Activated naive CD4-positive, alpha-beta T cell treated with anti-CD3 and anti-CD28 coated beads, Interleukin-2, amount 10 ng/mL, durations not matched to agents 7 days and 5 days (primary cell): ENCODE data around the gene BICC1.

Experiments used
- CTCF ChIA-PET: fragments of 350-600 bp; sonication (Branson Sonifier 250); formaldehyde crosslinking; loops from one replicate; lab custom pipeline; 2021; ENCODE audit warnings: antibody characterized with exemption; lab: Charles Lee
- DNase-seq: peaks from one replicate; pipeline ENCODE4 v3.0.0-alpha.2; 2020
- H3K27ac Mint-ChIP-seq: one replicate; pipeline ENCODE4 v1.8.0; 2021; ENCODE audit warnings: mild to moderate bottlenecking, moderate library complexity, mixed read lengths
- H3K27me3 Mint-ChIP-seq: one replicate; pipeline ENCODE4 v1.8.0; 2021; ENCODE audit warnings: mild to moderate bottlenecking, mixed read lengths
- H3K36me3 Mint-ChIP-seq: one replicate; pipeline ENCODE4 v1.8.0; 2021; ENCODE audit warnings: mixed read lengths
- H3K4me1 Mint-ChIP-seq: one replicate; pipeline ENCODE4 v1.8.0; 2021; ENCODE audit warnings: mixed read lengths
- H3K4me3 Mint-ChIP-seq: one replicate; pipeline ENCODE4 v1.8.0; 2021; ENCODE audit warnings: mild to moderate bottlenecking, moderate library complexity, mixed read lengths
- H3K9me3 Mint-ChIP-seq: one replicate; pipeline ENCODE4 v1.8.0; 2021; ENCODE audit warnings: mixed read lengths

The BICC1 gene

DNA sequence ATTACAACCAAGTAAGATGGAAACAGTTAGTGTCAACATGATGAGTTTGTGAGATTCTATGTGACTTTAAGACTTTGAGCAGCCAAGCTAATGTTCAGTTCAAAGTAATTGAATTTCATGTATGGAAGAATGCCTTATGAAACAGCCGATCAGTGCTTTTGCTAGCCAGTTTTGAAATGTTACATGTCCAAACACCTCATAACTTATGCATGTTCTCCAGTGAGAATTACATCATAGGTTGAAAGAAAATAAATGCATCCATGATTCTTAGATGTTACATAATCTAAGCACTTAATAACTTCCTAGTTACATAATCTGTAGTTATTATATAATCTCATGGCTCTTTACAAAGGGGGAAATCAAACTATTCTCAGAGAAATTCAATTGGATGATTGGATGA lies 211.3 kb downstream of the BICC1 start:
- Mint-ChIP-seq H3K27me3 (no peaks in the 10 kb centered on the region), H3K9me3 (no peaks in the 10 kb centered on the region), H3K4me3 (no peak overlapping the region), H3K27ac (no peak overlapping the region), H3K4me1 (no peaks in the 10 kb centered on the region), H3K36me3 (no peaks in the 10 kb centered on the region)
- CTCF ChIA-PET: no interaction called here
- no peak for DNase-seq

- CTCF ChIA-PET: no interaction called here
- no peaks in the 10 kb centered on the region for H3K27me3 Mint-ChIP-seq
- DNase-seq: no peak
- H3K4me3 Mint-ChIP-seq: no peak overlapping the region
- no peaks in the 10 kb centered on the region for H3K4me1 Mint-ChIP-seq
- no peaks in the 10 kb centered on the region for H3K36me3 Mint-ChIP-seq
- no peaks in the 10 kb centered on the region for H3K9me3 Mint-ChIP-seq
- no peak overlapping the region for H3K27ac Mint-ChIP-seq
Observed at GRCh38 chr10:58724781-58725180, 212.1 kb downstream of the BICC1 start.

DNA sequence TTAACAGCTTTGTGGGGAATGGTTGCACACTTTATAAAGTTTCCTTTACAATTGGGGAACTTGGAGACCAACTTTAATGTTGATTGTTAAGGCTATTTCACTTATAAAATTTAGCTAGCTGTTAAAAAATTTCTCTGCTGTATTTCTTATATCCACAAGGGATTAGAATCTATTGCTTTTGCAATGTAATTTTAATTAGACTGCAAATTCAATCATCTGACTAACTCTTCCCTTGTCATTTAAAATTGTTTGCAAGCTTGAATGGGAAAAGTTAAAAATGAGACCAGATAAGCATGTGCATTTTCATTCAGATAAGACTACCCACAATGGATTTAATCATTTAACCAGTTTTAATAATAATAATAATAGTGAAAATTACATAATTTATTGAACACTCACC lies 213.2 kb downstream of the BICC1 start:
- no peak overlapping the region for H3K4me3 Mint-ChIP-seq
- no peak overlapping the region for H3K27ac Mint-ChIP-seq
- H3K27me3 Mint-ChIP-seq: no peaks in the 10 kb centered on the region
- CTCF ChIA-PET: no interaction called here
- H3K9me3 Mint-ChIP-seq: no peaks in the 10 kb centered on the region
- no peaks in the 10 kb centered on the region for H3K36me3 Mint-ChIP-seq
- DNase-seq: no peak
- H3K4me1 Mint-ChIP-seq: no peaks in the 10 kb centered on the region

DNA sequence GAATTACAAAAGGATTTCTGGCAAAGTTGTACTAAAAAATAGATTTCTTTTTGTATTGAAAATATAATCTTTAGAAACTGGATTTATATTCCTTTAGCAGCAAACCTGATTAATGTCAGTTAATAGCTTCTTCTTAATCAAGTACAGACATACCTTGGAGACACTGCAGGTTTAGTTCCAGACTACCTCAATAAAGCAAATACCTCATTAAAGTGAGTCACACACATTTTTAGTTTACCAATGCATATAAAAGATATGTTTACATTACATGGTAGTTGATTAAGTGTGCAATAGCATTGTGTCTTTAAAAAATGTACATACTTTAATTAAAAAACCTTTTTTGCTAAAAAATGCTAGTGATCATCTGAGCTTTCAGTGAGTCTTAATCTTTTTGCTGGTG lies 215.0 kb downstream of the BICC1 start:
- no peak for DNase-seq
- CTCF ChIA-PET: no interaction called here
- Mint-ChIP-seq H3K4me3 (no peak overlapping the region), H3K9me3 (no peaks in the 10 kb centered on the region), H3K27ac (no peak overlapping the region), H3K27me3 (no peaks in the 10 kb centered on the region), H3K36me3 (no peaks in the 10 kb centered on the region), H3K4me1 (no peaks in the 10 kb centered on the region)

GRCh38 chr10:58731276-58731675 lies 218.6 kb downstream of the BICC1 start:
- H3K9me3 Mint-ChIP-seq: peaks cover 1% of the 10 kb centered on the region
- H3K27me3 Mint-ChIP-seq: no peaks in the 10 kb centered on the region
- H3K27ac Mint-ChIP-seq: no peak overlapping the region
- CTCF ChIA-PET: no interaction called here
- H3K36me3 Mint-ChIP-seq: no peaks in the 10 kb centered on the region
- no peaks in the 10 kb centered on the region for H3K4me1 Mint-ChIP-seq
- no peak overlapping the region for H3K4me3 Mint-ChIP-seq
- DNase-seq: no peak

DNA sequence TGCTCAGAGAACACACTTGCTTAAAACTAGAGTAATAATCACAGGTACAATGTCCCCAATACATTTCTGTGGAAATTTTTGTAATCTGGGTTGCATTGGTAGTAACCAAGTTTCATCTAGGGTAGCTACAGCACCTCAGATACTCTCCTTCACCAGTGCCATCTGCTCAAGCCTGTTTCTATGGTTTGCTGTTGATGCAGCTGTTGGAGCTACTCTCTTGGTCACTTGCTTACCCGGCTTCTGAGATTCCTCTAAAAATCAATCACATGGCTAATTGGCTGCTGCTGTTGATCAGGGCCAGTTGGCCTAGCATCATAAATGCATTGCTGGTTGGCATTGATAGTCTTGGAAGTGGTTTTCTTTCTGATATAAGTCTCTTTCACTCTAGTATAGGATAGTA lies 220.8 kb downstream of the BICC1 start:
- Mint-ChIP-seq H3K27me3 (no peaks in the 10 kb centered on the region), H3K27ac (no peak overlapping the region), H3K9me3 (peaks cover 1% of the 10 kb centered on the region), H3K36me3 (no peaks in the 10 kb centered on the region), H3K4me3 (no peak overlapping the region), H3K4me1 (no peaks in the 10 kb centered on the region)
- CTCF ChIA-PET: no interaction called here
- DNase-seq: no peak

GRCh38 chr10:58734116-58734515 lies 221.4 kb downstream of the BICC1 start:
- H3K27me3 Mint-ChIP-seq: no peaks in the 10 kb centered on the region
- no peaks in the 10 kb centered on the region for H3K4me1 Mint-ChIP-seq
- H3K36me3 Mint-ChIP-seq: no peaks in the 10 kb centered on the region
- no peak overlapping the region for H3K27ac Mint-ChIP-seq
- CTCF ChIA-PET: no interaction called here
- DNase-seq: no peak
- H3K4me3 Mint-ChIP-seq: no peak overlapping the region
- H3K9me3 Mint-ChIP-seq: peaks cover 1% of the 10 kb centered on the region

- Mint-ChIP-seq H3K4me3 (no peak overlapping the region), H3K4me1 (no peaks in the 10 kb centered on the region), H3K9me3 (peaks cover 1% of the 10 kb centered on the region), H3K27me3 (no peaks in the 10 kb centered on the region), H3K27ac (no peak overlapping the region), H3K36me3 (no peaks in the 10 kb centered on the region)
- no peak for DNase-seq
- CTCF ChIA-PET: no interaction called here
Observed at GRCh38 chr10:58734664-58735063, 222.0 kb downstream of the BICC1 start.

DNA sequence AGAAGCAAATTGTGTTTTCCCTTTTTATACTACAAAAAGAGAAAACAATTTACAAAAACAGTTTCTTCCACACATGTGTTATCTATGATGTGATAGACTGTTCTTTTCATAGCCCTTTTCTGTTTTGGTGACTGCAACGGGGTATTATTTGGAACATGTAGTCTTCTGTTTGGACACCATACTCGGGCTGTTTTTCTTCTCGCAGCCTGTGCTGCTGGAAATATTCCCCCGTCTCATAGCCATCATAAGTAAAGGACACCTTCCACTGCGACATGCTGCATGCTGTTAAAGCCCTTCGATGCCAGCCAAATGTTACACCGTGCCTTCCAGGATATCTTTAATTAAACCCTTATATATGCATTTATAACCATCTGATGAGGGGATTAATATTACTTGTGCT lies 222.4 kb downstream of the BICC1 start:
- H3K36me3 Mint-ChIP-seq: no peaks in the 10 kb centered on the region
- no peaks in the 10 kb centered on the region for H3K4me1 Mint-ChIP-seq
- no peak overlapping the region for H3K27ac Mint-ChIP-seq
- no peak overlapping the region for H3K4me3 Mint-ChIP-seq
- peaks cover 1% of the 10 kb centered on the region for H3K9me3 Mint-ChIP-seq
- CTCF ChIA-PET: no interaction called here
- H3K27me3 Mint-ChIP-seq: no peaks in the 10 kb centered on the region
- DNase-seq: no peak

DNA sequence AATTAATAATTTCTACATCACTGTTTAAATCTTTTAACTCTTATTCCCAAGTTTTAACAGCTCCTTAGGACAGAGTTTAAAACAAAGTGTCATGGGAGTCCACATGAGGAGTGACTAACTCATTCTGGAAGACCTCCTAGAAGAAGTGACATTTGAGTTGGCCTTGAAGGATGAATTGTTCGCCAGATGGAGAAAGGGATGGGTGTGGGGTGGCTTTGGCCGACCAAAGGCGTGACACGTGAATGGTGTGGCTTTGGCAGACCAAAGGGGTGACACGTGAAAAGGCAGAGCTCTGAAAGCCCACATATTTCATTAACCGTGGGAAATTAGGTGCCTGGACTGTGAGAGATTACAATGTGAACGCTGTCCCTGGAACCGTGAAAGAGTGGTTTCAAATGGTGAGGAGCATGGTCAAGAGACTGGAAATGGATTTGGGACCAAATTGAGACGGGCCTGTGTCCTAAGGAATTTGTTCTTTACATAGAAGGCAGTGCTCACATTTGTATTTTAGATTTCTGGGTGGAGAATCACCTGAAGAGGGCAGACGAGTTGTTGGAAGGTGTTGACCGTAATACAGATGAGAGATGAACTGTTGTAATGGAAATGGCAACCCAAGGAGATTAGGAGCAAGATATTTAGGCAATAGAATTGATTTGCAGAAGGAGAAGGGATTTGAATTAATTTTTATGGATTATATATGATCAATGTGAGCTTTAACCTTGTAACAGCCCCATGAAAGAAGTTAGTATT lies 228.1 kb downstream of the BICC1 start:
- Mint-ChIP-seq H3K9me3 (peaks cover 1% of the 10 kb centered on the region), H3K27me3 (no peaks in the 10 kb centered on the region), H3K36me3 (no peaks in the 10 kb centered on the region), H3K4me3 (no peak overlapping the region), H3K27ac (no peak overlapping the region), H3K4me1 (no peaks in the 10 kb centered on the region)
- CTCF ChIA-PET: no interaction called here
- no peak for DNase-seq

DNA sequence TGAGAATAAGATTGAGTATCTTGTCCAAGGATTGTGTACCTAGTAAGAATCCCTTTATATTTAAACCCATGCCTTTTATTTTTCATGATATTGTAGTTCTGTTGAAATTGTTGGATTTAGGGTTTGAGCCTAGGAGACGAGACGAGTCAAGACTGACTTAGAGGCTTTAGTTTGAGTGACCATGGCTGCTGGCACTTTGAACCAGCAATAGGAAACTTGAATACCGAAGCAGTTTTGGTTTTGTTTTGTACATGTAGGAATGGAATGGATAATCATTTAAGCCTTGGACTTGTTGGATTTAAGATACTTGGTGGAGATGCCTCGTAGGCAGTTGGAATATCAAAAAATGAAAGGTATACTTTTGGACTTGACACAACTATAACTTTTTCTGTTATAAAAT lies 229.0 kb downstream of the BICC1 start:
- Mint-ChIP-seq H3K27me3 (no peaks in the 10 kb centered on the region), H3K27ac (no peak overlapping the region), H3K4me3 (no peak overlapping the region), H3K36me3 (no peaks in the 10 kb centered on the region), H3K9me3 (no peaks in the 10 kb centered on the region), H3K4me1 (no peaks in the 10 kb centered on the region)
- DNase-seq: no peak
- CTCF ChIA-PET: no interaction called here

- CTCF ChIA-PET: no interaction called here
- no peak overlapping the region for H3K4me3 Mint-ChIP-seq
- H3K9me3 Mint-ChIP-seq: no peaks in the 10 kb centered on the region
- no peak for DNase-seq
- no peak overlapping the region for H3K27ac Mint-ChIP-seq
- no peaks in the 10 kb centered on the region for H3K4me1 Mint-ChIP-seq
- H3K36me3 Mint-ChIP-seq: no peaks in the 10 kb centered on the region
- no peaks in the 10 kb centered on the region for H3K27me3 Mint-ChIP-seq
Observed at GRCh38 chr10:58742141-58742540, 229.5 kb downstream of the BICC1 start.

GRCh38 chr10:58743466-58744115 lies 230.9 kb downstream of the BICC1 start:
- Mint-ChIP-seq H3K4me3 (no peak overlapping the region), H3K27me3 (no peaks in the 10 kb centered on the region), H3K36me3 (no peaks in the 10 kb centered on the region), H3K27ac (no peak overlapping the region), H3K4me1 (no peaks in the 10 kb centered on the region), H3K9me3 (no peaks in the 10 kb centered on the region)
- DNase-seq: no peak
- CTCF ChIA-PET: no interaction called here

- Mint-ChIP-seq H3K4me3 (no peak overlapping the region), H3K27ac (no peak overlapping the region), H3K36me3 (no peaks in the 10 kb centered on the region), H3K4me1 (no peaks in the 10 kb centered on the region), H3K27me3 (no peaks in the 10 kb centered on the region), H3K9me3 (no peaks in the 10 kb centered on the region)
- CTCF ChIA-PET: no interaction called here
- DNase-seq: no peak
Observed at GRCh38 chr10:58746474-58747185, 234.0 kb downstream of the BICC1 start.

DNA sequence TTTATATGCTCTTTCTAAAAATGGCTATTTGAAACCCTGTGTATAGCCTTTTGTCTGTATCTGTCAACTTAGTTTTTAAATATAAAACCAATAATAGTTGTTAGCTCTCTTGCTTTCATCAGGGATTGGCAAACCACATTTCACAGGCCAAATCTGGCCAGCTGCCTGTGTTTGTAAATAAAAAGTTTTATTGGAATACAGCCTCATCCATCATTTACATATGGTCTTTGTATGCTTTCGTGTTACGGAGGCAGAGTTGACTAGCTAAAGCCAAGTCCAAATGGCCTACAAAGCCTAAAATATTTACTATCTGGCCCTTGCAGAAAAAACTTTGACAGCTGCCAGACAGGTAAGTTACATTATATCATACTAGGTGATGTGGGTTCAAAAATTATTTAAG lies 235.0 kb downstream of the BICC1 start:
- CTCF ChIA-PET: no interaction called here
- DNase-seq: no peak
- Mint-ChIP-seq H3K27ac (no peak overlapping the region), H3K4me1 (no peaks in the 10 kb centered on the region), H3K27me3 (no peaks in the 10 kb centered on the region), H3K9me3 (no peaks in the 10 kb centered on the region), H3K4me3 (no peak overlapping the region), H3K36me3 (no peaks in the 10 kb centered on the region)
